GM18861 (cell line): ENCODE measurements around the gene RAD51B.
"Not testable (repeated sequence)": the region's sequence is repeated elsewhere in the genome, so short reads cannot be mapped to it uniquely, and the experiment has no call there.

Source experiments
- ATAC-seq: cut with Tn5 transposase; IDR thresholded peaks from one replicate; pipeline ENCODE4 v1.9.1; 2021; ENCODE audit not compliant: unreplicated experiment

Gene RAD51B

DNA sequence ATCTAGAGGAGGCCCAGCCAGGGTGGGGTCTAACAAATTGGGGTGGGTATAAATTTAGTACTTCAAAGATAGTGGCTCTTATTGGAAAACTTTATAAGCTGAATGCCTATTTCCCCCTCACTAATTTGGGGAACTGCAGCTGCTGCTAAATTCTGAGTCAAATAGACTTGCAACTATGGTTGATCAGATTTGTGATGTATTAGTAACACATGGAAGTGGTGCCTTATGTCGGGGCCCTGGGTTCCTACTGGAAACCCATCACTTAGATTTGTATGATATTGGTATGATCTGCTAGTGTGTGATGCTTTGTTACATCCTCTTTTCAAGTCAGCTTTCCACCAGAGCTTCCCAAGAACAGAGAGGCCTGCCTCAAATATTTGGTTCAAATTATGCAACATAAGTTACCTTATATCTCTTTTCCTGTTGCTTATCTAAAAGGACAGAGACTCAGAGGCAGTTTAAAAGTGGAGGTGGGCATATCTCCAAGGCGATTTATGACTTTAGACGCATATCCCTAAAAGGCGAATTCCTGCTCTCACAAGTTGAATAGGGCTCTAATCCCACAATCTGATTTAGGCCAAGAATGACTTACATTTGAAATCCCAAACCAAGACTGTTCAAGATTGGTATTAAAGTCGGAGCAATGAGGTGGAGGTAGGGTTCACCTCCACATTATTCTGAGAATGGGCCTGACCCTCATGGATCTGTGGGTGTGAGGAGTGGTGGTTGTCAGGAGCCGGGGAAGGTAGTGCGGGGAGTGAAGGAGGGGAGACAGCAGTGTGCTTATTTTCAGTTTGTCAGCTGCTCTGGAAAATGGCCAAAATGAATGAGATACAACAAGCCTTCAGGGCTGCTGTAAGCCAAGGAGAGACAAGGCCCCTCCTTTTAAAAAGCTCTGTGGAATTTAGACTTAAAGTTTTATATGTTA is 425.8 kb downstream of the RAD51B start:
- ATAC-seq = no peak

DNA sequence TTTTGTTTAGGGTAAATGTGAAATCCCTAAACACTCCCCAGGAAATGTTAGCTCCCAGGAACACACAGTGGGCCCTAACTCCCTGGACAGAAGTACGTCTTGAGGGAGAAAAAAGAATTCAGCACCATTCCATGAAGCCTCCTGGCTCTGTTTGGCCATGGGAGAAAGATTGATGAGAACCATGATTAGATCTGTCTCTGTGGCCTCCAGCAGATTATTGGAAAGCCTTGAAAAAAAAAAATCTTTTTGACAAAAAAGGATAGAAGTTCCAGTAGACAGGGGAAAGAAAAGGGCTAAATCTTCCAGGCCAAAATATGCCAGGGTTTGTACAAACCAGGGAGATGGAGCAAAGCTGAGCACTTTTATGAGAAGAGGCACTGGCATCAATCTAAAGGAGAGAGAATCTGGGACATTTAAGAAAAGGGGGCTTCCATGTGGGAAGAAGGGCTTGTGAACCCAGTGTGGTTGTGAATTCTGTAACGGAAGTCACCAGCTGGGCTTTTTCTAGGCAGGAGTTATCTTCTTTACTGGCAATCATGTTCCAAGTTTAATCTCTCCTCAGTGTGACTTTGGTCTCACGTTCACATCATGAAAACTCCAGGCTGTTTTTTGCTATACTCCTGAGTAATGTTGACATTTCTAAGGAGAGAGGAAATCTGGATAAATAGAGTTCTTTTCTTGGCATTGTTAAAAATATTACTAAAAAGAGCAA is 426.7 kb downstream of the RAD51B start:
- no peak for ATAC-seq

DNA sequence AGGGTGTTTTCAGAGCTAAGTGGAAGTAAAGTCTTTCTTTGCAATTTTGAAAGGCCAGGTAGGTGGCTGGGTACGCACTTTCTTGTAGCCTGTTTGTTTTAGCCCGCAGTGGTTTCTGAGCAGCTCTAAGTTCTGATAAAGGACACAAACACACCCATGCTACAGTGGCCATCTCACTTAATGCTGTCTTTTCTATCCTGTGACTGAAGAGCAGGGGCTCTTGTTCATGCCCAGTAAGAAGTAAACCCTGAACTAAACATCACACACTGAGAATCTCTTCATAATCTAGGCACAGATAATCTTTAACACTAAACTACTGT is 427.2 kb downstream of the RAD51B start:
- no peak for ATAC-seq

DNA sequence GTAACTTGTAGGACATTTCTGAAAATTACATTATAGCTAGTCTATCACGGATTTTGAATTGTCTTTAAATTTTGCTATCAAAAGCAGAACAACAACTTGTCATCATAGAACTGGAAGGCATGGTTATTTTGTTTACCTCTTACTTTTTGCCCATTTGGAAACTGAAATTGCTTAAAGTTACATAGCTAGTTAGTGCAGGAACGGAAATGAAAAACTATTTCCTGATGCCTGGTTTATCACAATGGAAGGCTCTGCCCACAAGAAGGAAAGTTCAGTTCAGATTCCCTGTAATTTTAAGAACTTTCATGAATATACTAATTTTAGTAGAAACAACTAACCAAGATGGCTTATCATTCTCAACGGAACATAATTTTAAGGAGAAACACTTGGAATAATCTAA is 427.7 kb downstream of the RAD51B start:
- no peak for ATAC-seq

DNA sequence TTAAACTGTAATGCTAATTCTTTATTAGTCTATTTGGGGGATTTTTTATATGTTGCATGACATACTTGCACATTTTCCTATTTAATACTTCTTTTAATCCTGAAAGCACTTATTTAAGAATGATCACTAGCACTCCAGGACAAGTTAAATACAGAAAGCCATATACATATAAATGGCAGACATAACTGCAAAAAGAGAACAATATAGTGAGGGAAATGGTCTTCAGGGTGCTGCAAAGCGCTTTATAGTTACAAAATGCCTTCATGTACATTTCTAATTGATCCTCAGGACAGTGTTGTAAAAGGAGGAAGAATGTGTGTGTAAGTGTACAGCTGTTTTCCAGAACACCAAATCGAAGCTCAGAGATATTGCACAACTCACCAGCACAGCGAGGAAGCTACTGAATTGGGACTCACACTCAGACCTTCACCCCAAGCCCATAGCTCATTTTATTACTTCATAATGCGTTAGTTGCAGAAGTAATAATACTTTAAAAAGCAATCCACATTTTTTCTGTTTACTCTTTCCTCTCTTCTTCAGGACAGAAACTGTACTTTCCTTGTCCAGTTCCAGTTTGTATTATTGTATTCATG is 428.2 kb downstream of the RAD51B start:
- ATAC-seq = no peak

DNA sequence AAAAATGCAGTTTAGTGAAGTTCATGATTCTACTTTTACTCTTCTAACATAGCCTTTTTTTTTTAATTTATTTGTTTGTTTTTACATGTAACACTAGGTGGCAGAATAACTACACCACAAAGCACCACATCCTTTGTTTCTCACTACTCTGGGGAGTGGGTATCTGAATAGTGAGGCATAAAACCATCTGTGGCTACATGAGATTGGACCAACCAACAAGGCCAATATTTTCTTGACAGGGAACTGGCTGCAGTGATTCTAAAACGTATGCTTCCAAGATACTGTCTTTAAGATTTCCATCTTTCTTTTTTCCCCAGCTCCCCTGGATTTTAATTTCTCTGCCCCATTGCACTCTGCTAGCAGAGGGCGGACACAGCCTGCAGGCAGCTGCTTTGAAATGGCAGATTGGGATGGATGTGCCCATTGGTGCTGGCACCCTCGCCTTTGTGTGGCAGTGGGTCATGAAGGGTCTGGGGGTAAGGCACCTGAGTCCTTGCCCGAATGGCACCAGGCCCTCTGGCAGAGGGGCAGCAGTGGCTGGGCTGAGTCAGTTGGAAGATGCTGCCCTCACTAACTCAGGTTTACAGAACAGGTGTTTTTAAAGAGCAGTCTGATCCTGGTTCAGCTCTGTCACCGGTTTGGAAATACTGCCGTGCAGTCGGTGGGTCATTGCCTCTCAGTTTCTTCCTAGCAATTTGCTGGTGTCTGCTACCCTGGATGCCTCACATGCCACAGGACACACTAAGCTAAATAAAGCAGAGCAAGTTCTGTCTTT is 429.1 kb downstream of the RAD51B start:
- no peak for ATAC-seq

DNA sequence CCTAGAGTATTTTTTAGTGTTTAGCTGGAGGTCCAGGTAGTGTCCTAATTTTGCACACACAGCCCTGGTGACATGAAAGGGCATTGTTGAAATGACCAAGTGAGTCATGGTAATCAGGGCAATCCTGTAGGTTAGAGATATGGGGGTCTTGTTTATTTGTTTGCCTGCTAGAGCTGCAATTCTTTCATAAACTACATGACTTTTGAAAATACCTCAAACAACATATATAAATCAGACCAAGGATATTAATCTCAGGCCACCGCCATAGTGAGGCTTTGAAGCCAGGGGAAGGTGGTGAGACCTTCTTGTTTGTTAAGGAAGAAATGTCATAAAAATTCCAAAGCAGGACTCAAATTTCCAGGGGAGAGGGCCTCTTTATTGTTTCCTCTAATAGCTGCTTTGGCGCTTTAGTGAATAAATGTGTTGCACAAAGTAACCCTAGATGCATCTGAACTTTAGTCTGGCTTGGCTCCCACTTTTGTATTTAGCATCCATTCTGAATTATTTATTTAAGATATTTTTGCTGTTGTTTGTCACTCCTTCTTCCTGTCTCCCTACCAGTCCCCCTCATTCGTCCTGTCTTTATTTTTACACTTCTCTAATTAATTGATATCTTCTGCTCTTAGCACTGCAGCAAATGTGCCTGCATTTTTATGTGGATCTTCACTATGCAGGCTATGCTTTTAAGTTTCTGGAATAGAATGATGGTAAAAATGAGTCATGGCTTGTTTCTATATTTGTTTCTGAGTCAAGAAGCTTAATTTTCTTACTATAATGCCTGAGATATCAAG is 430.3 kb downstream of the RAD51B start:
- ATAC-seq = no peak

DNA sequence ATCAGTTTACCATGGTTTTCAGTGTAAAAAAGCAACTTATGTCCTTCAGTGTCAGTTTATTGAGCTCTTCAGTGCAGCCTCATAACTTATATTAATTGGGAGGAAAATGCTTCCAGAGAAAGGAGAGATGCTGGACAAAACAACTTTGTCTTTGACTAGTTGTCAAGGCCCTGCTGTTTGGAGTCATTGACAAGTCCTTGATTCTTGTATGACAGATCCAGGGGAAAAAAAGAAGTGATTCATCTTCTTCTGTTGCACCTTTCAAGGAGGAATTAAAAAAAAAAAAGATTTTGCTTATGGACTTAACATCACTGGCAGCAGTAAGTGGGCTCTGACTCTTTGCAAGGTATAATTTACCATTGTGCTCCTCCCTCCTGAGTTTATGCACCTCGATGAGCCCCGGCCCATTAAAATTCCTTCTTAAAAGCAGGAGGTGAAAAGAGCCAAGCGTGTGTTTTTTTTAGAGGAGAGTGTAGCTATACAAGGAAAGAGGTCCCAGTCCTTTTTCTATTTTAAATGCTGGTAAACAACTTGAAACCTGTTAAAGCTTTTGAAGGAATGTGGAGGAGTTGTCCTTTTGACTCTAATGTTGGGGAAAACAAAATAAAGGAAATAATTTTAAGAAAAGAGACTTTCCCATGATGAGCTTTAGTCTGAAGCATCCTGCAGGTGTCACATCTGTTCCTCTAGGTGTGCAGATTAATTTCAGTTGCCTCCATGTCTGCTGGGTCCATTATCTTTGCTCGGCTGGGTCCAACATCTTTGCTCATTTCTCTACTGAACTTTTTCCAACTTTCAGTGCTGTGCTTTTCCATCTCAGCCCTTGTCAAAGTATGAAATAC is 431.6 kb downstream of the RAD51B start:
- ATAC-seq = no peak

DNA sequence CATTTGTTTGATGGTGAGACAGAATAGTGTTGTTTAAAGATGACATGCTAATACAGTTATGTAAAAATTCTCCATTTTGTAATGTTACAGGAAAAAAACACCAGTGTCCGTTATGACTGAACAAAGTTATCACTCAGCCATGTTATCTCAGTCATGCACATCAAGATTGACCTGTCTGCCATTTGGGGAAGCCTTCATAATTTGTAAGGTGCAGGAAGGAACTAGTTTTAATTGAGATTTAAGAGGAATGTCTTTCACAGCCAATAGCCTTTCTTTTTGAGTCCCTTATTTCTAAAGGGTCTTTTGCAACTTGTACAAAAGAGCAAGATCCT is 432.2 kb downstream of the RAD51B start:
- no peak for ATAC-seq

DNA sequence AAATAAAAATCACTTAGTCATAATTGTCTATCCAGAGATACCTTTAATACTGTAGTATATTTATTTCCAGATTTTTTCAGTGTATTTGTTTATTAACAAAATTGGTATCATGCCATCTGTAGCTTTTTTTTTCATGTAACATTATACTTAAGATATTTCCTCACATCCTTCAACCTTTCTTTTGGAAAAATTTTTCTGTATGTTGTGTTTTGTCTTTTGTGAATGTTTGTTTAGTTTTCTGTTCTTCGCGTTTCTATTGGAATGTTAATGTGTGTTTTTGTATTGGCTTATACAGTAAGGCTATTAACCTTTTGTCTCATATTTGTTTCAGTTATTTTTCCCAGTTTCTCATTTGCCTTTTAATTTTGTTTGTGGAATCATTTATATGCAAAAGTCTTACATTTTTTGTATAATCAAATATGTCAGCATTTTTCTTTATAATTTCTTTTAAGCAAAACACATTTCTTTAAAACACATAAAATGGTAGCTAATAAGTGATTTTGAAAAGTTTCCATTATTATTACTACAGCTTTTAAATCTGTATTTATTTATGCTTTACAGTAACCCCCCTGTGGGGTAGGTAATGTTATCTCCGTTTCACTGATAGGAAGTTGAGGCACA is 433.7 kb downstream of the RAD51B start:
- no peak for ATAC-seq

DNA sequence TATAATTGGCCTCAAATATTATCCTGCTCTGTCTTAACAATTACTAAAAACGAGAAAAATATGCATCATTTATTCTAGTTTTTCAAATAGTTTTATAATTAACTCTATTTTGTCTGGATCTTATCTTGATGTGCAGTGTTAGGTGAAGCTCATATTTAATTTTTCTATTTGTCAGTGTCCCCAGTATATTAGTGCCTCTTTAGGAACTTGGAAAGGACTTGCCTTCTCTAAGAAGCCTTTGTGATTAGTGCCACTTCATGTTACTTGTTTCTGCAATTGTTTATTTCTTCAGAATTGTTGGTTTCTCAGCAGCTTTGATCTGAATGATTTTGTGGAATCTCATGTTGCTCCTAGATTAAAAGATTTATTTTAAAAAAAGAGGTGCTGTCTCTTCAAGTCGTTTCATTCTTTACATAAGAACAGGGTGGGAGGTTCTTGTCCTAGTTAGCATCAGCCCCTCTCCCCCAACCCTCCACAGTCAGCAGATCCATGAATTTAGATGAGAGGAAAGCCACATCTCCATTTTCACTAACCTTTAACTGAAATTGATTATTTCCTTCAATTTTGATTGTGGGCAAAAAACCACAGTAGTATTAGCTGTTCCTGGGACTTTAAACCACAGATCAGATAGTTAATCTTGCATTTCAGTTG is 434.4 kb downstream of the RAD51B start:
- ATAC-seq = no peak

DNA sequence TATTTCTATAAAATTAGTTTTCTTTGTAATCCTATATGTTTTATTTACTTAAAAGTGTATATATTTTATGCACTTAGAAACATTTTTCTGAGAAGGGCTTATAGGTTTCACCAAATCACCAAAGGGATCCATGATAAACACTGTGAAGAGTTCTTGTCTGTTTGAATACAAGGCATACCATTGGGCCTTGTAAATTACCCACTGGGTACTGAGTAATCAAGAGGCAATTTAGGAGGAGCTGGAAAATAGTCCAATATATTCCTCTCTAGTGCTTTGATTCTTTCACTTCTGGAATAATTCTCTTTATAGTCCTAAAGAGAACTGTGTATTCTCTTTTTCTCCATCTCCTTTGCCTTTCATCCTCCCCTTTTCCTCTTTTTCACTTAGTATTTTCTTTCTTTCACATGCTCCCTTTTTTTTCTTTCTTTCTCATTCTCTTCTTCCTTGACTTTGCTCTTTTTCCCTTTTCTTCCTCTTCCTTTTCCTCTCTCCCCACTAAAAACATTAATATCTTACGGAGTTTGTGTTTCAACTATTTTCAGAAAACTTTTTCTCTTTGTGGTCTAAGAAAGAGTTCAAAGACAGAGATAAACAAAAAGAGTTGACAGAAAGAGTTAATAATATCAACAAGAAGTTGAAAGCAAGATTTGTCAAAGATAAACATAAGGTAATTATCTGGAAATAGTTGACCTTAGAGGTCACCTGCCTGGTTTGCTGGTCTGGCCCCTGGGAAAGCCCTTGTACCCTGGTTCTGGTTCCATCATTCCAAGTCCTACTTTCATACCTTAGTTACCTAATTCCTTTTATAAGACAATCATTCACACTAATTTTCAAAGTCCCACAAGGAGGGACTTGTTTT is 435.3 kb downstream of the RAD51B start:
- no peak for ATAC-seq

DNA sequence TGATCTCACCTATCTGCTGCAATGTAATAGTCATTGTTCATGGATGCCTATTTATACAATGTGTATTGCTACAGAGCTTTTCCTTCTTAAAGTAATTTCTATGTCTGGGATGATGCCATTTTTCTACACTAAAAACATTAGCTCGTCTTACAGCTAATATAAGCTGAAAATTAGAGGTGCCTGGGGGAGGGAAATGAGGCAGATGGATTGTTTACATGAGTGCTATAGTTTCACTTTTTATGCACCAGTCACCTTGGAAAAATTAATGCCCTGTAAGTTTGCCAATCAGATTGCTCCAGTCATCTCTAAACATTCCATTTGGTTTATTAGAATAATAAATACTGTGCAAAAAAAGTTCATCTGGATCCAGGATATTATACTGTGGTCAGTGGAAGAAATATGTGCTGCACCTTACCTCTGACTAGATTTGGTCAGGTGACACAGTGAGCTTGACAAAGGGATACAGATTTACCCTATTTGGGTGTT is 436.2 kb downstream of the RAD51B start:
- ATAC-seq = no peak

DNA sequence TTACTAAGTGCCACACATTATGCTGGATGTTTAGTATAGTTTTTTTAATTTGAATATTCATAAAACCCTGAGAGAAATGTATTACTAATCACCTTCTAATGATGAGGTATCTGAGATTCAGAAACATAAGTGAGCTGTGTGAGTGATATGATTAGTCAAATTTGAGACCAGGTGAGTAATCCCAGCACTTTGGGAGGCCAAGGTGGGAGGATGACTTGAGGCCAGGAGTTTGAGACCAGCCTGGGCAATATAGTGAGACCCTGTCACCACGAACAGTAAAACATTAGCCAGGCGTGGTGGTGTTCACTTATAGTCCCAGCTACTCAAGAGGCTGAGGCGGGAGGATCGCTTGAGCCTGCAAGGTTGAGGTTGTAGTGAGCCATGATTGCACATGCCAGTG is 438.4 kb downstream of the RAD51B start:
- ATAC-seq = no peak

DNA sequence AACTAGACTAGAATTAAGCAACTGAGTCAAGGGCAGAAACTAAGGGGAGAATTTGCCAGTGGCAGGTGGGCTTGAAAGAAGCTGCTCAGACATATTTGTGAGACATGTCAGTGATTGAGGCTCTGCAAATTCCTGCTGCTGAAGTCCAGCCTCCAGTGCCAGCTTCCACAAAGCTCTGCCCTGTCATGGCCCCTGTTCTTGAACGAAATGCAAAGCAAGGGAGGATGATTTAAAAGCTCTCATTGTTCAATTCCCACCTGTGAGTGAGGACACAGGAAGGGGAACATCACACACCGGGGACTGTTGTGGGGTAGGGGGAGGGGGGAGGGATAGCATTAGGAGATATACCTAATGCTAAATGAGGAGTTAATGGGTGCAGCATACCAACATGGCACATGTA is 439.4 kb downstream of the RAD51B start:
- not testable (repeated sequence) for ATAC-seq

DNA sequence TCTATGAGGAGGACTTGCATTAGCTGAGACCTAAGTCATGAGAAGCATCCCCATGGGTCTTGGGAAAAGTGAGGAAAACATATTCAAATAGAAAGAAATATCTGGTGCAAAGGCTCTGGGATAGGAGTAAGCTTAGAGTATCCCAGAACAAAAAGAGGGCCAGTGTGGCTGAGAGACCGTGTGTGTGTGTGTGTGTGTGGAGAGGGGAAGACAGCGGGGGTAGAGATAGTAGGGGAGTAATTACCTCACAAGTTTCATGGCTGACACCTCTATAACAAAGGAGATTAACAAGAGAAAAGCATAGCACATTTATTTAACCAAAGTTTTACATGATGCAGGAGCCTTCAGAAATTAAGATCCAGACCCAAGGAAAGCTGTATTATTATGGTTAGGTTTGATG is 440.5 kb downstream of the RAD51B start:
- ATAC-seq = no peak

DNA sequence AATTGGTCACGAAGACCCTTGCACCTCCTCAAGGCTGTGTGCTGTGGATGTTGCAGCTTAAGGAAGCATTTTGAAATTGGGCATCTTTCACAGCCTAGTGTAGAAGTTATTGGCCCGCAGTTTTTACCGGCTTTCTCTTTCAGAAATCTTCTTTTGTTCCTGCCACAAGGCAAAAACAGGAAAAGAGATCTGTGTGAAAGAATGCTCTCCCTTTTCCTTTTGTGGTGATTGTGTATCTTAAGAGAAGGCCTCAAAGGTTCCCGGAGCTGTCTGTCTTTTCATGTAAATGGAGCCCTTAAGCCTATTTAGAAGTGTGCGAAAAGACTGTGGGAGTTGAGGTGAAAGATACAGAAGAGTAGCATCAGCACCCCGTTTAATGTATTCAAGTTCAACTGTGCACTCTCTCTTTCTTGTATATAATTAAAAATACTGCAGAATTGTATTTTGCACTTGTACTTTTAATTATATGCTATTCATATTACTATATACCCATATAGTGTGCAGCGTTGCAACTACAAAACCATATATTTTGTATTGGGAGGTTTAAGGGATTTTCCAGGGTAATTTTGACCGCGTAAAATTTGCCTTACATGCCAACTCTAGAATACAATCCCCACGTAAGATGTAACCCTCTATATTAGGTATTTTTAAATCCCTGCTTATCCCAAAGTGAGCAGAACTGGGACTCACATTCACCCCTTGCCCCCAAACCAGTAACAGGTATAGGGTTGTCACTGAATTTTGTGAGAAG is 441.7 kb downstream of the RAD51B start:
- no peak for ATAC-seq
